K562 (cell line): ENCODE measurements around the gene ZNF10. TPM values are rescaled to one million over a fixed set of nuclear protein-coding genes. Genes with fewer than 3 reads are reported as not detected.

Source experiments
- ATAC-seq: fragments of 200-7000 bp; cut with Tn5 transposase; 3 replicates; pipeline ENCODE4 v1.9.1; 2020; ENCODE audit warnings: moderate library complexity
- BruUV-seq: library from RNA; stranded (reverse); fragments of 400-500 nt; replicated peaks from 2 replicates; lab custom pipeline; 2021; lab: Mats Ljungman, UMichigan
- CTCF ChIA-PET: fragments of 300-600 bp; formaldehyde crosslinking; extraction: SDS; loops from one replicate; lab custom pipeline; 2021; ENCODE audit warnings: low intra/inter-chr PET ratio; lab: Yijun Ruan, JAX
- POLR2A ChIA-PET: fragments of 300-600, 350-650 bp; sonication (Branson Sonifier 250); formaldehyde crosslinking; extraction: SDS; loops from one replicate; lab custom pipeline; 2021; ENCODE audit warnings: antibody characterized with exemption, inconsistent platforms; lab: Yijun Ruan, JAX
- DNase-seq, 4 experiments: peaks; one replicate each; pipeline versions ENCODE4 v3.0.0 to v3.0.0-alpha.2; 2011 to 2018; ENCODE audit warnings: low spot score in 3 of 4, mixed read lengths in 3 of 4; ENCODE audit errors: extremely low read depth in 1 of 4
- FAIRE-seq: peaks from 2 replicates; lab custom pipeline; 2011; peaks lifted over from hg19 to GRCh38; lab: Jason Lieb, UNC
- H2AFZ ChIP-seq: 2 replicates; pipeline ENCODE4 v1.6.0; 2011; ENCODE audit warnings: low read depth, low read length, control low read depth, inconsistent platforms
- H3K27ac ChIP-seq: fragments of 200-600 bp; 3 replicates; pipeline ENCODE4 v1.8.0; 2011; ENCODE audit warnings: low read depth, mild to moderate bottlenecking, control low read depth, inconsistent platforms, low read length, moderate library complexity, mixed read lengths; ENCODE audit errors: extremely low read depth
- H3K27me3 ChIP-seq, 2 experiments: fragments of 300-600 bp in 1 of 2; 2 replicates in 1 of 2; 3 replicates in 1 of 2; pipeline versions ENCODE4 v1.6.0 to v1.8.0; 2011; ENCODE audit warnings: inconsistent platforms in 2 of 2, low read length in 2 of 2, mild to moderate bottlenecking in 1 of 2, mixed read lengths in 1 of 2, moderate library complexity in 1 of 2; ENCODE audit not compliant: control insufficient read depth in 2 of 2, insufficient read depth in 2 of 2
- H3K36me3 ChIP-seq: fragments of 300-600 bp; 3 replicates; pipeline ENCODE4 v1.8.0; 2011; ENCODE audit warnings: mild to moderate bottlenecking, low read length, inconsistent platforms; ENCODE audit not compliant: control insufficient read depth, insufficient read depth
- H3K4me1 ChIP-seq, 2 experiments: fragments of 200-600 bp in 1 of 2; replicated peaks in 1 of 2; 2 replicates in 1 of 2; 3 replicates in 1 of 2; pipeline versions ENCODE4 v1.5.1 to v1.8.0; 2011; ENCODE audit warnings: inconsistent platforms in 2 of 2, low read length in 2 of 2, mild to moderate bottlenecking in 1 of 2, mixed read lengths in 1 of 2, moderate library complexity in 1 of 2; ENCODE audit not compliant: control insufficient read depth in 2 of 2, insufficient read depth in 2 of 2
- H3K4me2 ChIP-seq: 2 replicates; pipeline ENCODE4 v1.6.1; 2011; ENCODE audit warnings: low read length, control low read depth, inconsistent platforms, mixed read lengths; ENCODE audit not compliant: insufficient read depth
- H3K4me3 ChIP-seq: fragments of 200-600 bp; sonication (generic), shearing (Covaris generic); 2 replicates; pipeline ENCODE4 v1.5.1; 2016; ENCODE audit warnings: control low read depth, inconsistent platforms
- H3K79me2 ChIP-seq: fragments of 200-600 bp; 3 replicates; pipeline ENCODE4 v1.8.0; 2011; ENCODE audit warnings: low read length, inconsistent platforms; ENCODE audit not compliant: control insufficient read depth, insufficient read depth
- H3K9ac ChIP-seq, 2 experiments: 2 replicates each; pipeline versions ENCODE4 v1.6.0 to v1.6.1; 2011; ENCODE audit warnings: low read depth in 2 of 2, low read length in 2 of 2, control low read depth in 1 of 2, inconsistent platforms in 1 of 2, mild to moderate bottlenecking in 1 of 2, mixed read lengths in 1 of 2; ENCODE audit not compliant: insufficient read depth in 1 of 2
- H3K9me1 ChIP-seq: one replicate; pipeline ENCODE4 v1.6.0; 2011; ENCODE audit warnings: inconsistent platforms, mild to moderate bottlenecking, low read length, moderate library complexity; ENCODE audit not compliant: control insufficient read depth, insufficient read depth
- H3K9me3 ChIP-seq: replicated peaks from 2 replicates; pipeline ENCODE4 v1.5.1; 2011; ENCODE audit warnings: low read depth, low read length, inconsistent platforms; ENCODE audit not compliant: control insufficient read depth, insufficient read depth
- H4K20me1 ChIP-seq: replicated peaks from 2 replicates; pipeline ENCODE4 v1.6.1; 2011; ENCODE audit warnings: low read length, inconsistent platforms, mixed read lengths; ENCODE audit not compliant: control insufficient read depth, insufficient read depth
- ATF6 ChIP-seq: sonication (generic); formaldehyde crosslinking; IDR thresholded peaks from 2 replicates; pipeline ENCODE4 v1.4.0; 2020; ENCODE audit warnings: mild to moderate bottlenecking, missing genetic modification reagents
- ETV6 ChIP-seq, 3 experiments: fragments of 150-350 bp in 1 of 3; sonication (generic) in 1 of 3; formaldehyde crosslinking in 1 of 3; IDR thresholded peaks; 2 replicates each; pipeline versions ENCODE4 v1.6.1 to v1.8.0; 2014 to 2022; ENCODE audit warnings: borderline replicate concordance in 2 of 3, low read depth in 2 of 3, antibody characterized with exemption in 1 of 3, low read length in 1 of 3, mild to moderate bottlenecking in 1 of 3, missing genetic modification reagents in 1 of 3
- HOMEZ ChIP-seq: fragments of 250-450 bp; sonication (Bioruptor Pico); IDR thresholded peaks from 2 replicates; pipeline ENCODE4 v1.4.0; 2020; ENCODE audit warnings: mild to moderate bottlenecking, moderate library complexity
- KDM5B ChIP-seq: fragments of 200-600 bp; sonication (generic); IDR thresholded peaks from 2 replicates; pipeline ENCODE4 v1.6.1; 2012; ENCODE audit warnings: low read depth, mild to moderate bottlenecking, moderate library complexity, low read length, control low read depth, inconsistent platforms; ENCODE audit not compliant: insufficient replicate concordance
- NFE2L1 ChIP-seq: fragments of 450-650 bp; IDR thresholded peaks from 2 replicates; pipeline ENCODE4 v1.6.1; 2016; ENCODE audit warnings: missing genetic modification characterization, low read depth, mild to moderate bottlenecking, missing compliant biosample characterization, moderate library complexity, borderline replicate concordance
- NFYB ChIP-seq: IDR thresholded peaks from 2 replicates; pipeline ENCODE4 v1.6.1; 2011; ENCODE audit warnings: mild to moderate bottlenecking, moderate library complexity; ENCODE audit not compliant: insufficient read length; ENCODE audit errors: extremely low read depth
- PHTF2 ChIP-seq: fragments of 250-450 bp; sonication (Bioruptor Pico); IDR thresholded peaks from 2 replicates; pipeline ENCODE4 v1.5.0; 2021; ENCODE audit warnings: mild to moderate bottlenecking
- RHOXF2B ChIP-seq: fragments of 250-450 bp; sonication (Bioruptor Pico); conservative IDR thresholded peaks from 2 replicates; pipeline ENCODE4 v1.5.1; 2021
- TBP ChIP-seq: optimal IDR thresholded peaks from 2 replicates; pipeline ENCODE3; 2011; ENCODE audit warnings: low read depth, low read length, improper control_type of control experiment
- THAP7 ChIP-seq: fragments of 250-450 bp; sonication (Bioruptor Pico); IDR thresholded peaks from 2 replicates; pipeline ENCODE4 v1.5.0; 2021
- ZBTB5 ChIP-seq: fragments of 450-650 bp; IDR thresholded peaks from 2 replicates; pipeline ENCODE4 v1.6.1; 2017; ENCODE audit warnings: antibody characterized with exemption
- ZNF12 ChIP-seq: sonication (generic); formaldehyde crosslinking; IDR thresholded peaks from 2 replicates; pipeline ENCODE4 v1.4.0; 2020; ENCODE audit warnings: mild to moderate bottlenecking, missing genetic modification reagents
- ZNF197 ChIP-seq: fragments of 200-800 bp; sonication (Bioruptor generic); IDR thresholded peaks from 2 replicates; pipeline ENCODE4 v1.6.1; 2016; ENCODE audit warnings: low read depth, missing genetic modification characterization, missing compliant biosample characterization
- ZNF232 ChIP-seq: sonication (generic); formaldehyde crosslinking; IDR thresholded peaks from 2 replicates; pipeline ENCODE4 v1.8.0; 2022; ENCODE audit warnings: mild to moderate bottlenecking, missing genetic modification reagents
- ZNF384 ChIP-seq: IDR thresholded peaks from 2 replicates; pipeline ENCODE4 v1.6.1; 2012; ENCODE audit warnings: low read depth, low read length, improper control_type of control experiment
- WGBS: fragments of 100-300 bp; shearing (Covaris generic); methylation state at CpG from one replicate; pipeline ENCODE4 v1.1.6; 2016; ENCODE audit warnings: low coverage, mixed read lengths; ENCODE audit not compliant: insufficient coverage; ENCODE audit errors: missing lambda C conversion rate; 5-methylcytosine and 5-hydroxymethylcytosine counted together
- in situ Hi-C: fragments of 300-500 bp; cut with MboI; formaldehyde crosslinking; loops from 4 replicates; pipeline ENCODE4 v1.15.0; 2018; ENCODE audit warnings: inconsistent platforms, mixed read lengths
- intact Hi-C: fragments of 100-400 bp; cut with micrococcal nuclease; formaldehyde crosslinking; loops from 2 replicates; pipeline ENCODE4 v1.14.2; 2022
- polyA plus RNA-seq, 8 experiments: library from polyadenylated mRNA; depleted of rRNA in 4 of 8; stranded (reverse) in 5 of 8; unstranded in 3 of 8; fragments of >200 nt; fragmentation: Nextera tagmentation in 2 of 8; fragmentation: Illumina TruSeq in 1 of 8; extraction: Ambion mirVana in 2 of 8; extraction: Trizol in 1 of 8; gene quantifications; 2 replicates each; pipeline versions ENCODE4 v1.2.1 to v1.2.3, GENCODE V29; 2011 to 2014; ENCODE audit warnings: inconsistent platforms in 1 of 8, missing spikeins in 1 of 8
- total RNA-seq, 7 experiments: library from RNA; depleted of rRNA in 6 of 7; stranded (reverse); fragments of >200 nt in 6 of 7; fragmentation: Illumina TruSeq in 2 of 7; extraction: Trizol in 2 of 7; gene quantifications; 2 replicates each; pipeline versions ENCODE4 v1.2.1 to v1.2.3, GENCODE V29; 2011 to 2021; ENCODE audit warnings: low replicate concordance in 1 of 7

ZNF10 gene
- total and polyA plus RNA-seq, 9 of the 15 experiments (the other 6 are each of a cell fraction or from before 2014, with no cell fraction given): 3.5 to 5.8 (median 4.9) TPM

- Histone ChIP-seq H3K9ac (no peak overlapping the region), H3K27ac (no peak overlapping the region), H4K20me1 (no peaks in the 10 kb centered on the region), H3K9me1 (no peaks in the 10 kb centered on the region), H3K4me1 (no peaks in the 10 kb centered on the region), H3K27me3 (no peaks in the 10 kb centered on the region), H3K4me3 (no peak overlapping the region), H3K36me3 (peaks cover 43% of the 10 kb centered on the region), H2AFZ (no peak overlapping the region), H3K79me2 (0 out of 3 replicates have a peak, but pooled peaks cover 2% of the 10 kb centered on the region), H3K4me2 (no peak overlapping the region), H3K9me3 (peaks cover 7% of the 10 kb centered on the region; the same call in 1 of the 2 replicates)
- DNase-seq: peak in 3 of 4 experiments; percentile 13 to 42 (median 17)
- intact Hi-C loops (no loop called here), in situ Hi-C loops (no loop called here)
- ChIA-PET CTCF (interaction anchor here (0.6 kb wide), 1 partner anchor 73 kb away, joined by 3 read pairs; no protein-coding TSS in a partner anchor), POLR2A (interaction anchor here (1.3 kb wide), 1 partner anchor 23 kb away, joined by 5 read pairs; no protein-coding TSS in a partner anchor)
- BruUV-seq: no TSS peak
- WGBS: 10% methylated on average over 2 of the region's 2 CpGs
- peak; percentile 26 for FAIRE-seq
- peak; percentile 70 for ATAC-seq
- no peak for TF ChIP-seq ZNF12
- no peak for TF ChIP-seq ZNF384
- no peak for TF ChIP-seq KDM5B
- no peak for TF ChIP-seq ZBTB5
- TF ChIP-seq RHOXF2B (CRISPR knock-in tag): no peak
- no peak for TF ChIP-seq PHTF2
- no peak for TF ChIP-seq ETV6 (IDR thresholded peaks at IDR 0.05; ENCODE audit: borderline replicate concordance in 1 of 2, low read depth in 2 of 2, low read length in 1 of 2)
- TF ChIP-seq ETV6 (CRISPR knock-in tag; IDR thresholded peaks at IDR 0.05; ENCODE audit: borderline replicate concordance): no peak
- no peak for TF ChIP-seq NFE2L1 (tag)
- no peak for TF ChIP-seq ZNF232
- TF ChIP-seq ATF6 (CRISPR knock-in tag): no peak
- TF ChIP-seq HOMEZ (CRISPR knock-in tag): no peak
- no peak for TF ChIP-seq THAP7
- TF ChIP-seq TBP: no peak
- no peak for TF ChIP-seq NFYB
- TF ChIP-seq ZNF197 (CRISPR knock-in tag): no peak
These were observed 5.3 kb downstream of the ZNF10 start for GRCh38 chr12:133135747-133136146.
